GM23338 (cell line): ENCODE data around the gene GRK5.

Experiments
- CREB1 ChIP-seq: fragments of 250-450 bp; sonication (Bioruptor Pico); IDR thresholded peaks from 2 replicates; pipeline ENCODE4 v1.5.0; 2020; ENCODE audit warnings: low read depth, mild to moderate bottlenecking, moderate library complexity
- CTCF ChIP-seq, 2 experiments: fragments of 200-600 bp in 1 of 2; sonication (generic) in 1 of 2; conservative IDR thresholded peaks; 2 replicates each; pipeline versions ENCODE4 v1.5.1 to v1.6.1; 2016 to 2017; ENCODE audit warnings: antibody characterized with exemption in 2 of 2, low read depth in 2 of 2, mild to moderate bottlenecking in 2 of 2, moderate library complexity in 1 of 2

GRCh38 chr10:119342335-119342734 lies 135.0 kb downstream of the GRK5 start:
- TF ChIP-seq CREB1 (no peak), CTCF (conservative IDR thresholded peaks at IDR 0.05; ENCODE audit: low read depth in 2 of 2) (no peak)
